GM12878 (cell line): Measurements from ENCODE around the gene MARF1. TPM values are rescaled to one million over a fixed set of nuclear protein-coding genes. Genes with fewer than 3 reads are reported as not detected.

ENCODE experiments used
- ATAC-seq: fragments of 200-7000 bp; cut with Tn5 transposase; 3 replicates; pipeline ENCODE4 v1.9.1; 2020; ENCODE audit warnings: mild to moderate bottlenecking, moderate library complexity
- BruUV-seq: library from RNA; stranded (reverse); fragments of 400-500 nt; replicated peaks from 2 replicates; lab custom pipeline; 2021; lab: Mats Ljungman, UMichigan
- CTCF ChIA-PET: fragments of 300-600 bp; sonication (Branson Sonifier 250); formaldehyde crosslinking; extraction: SDS; loops from one replicate; lab custom pipeline; 2021; ENCODE audit warnings: inconsistent platforms; lab: Yijun Ruan, JAX
- POLR2A ChIA-PET: fragments of 350-600 bp; formaldehyde crosslinking; extraction: SDS; loops from one replicate; lab custom pipeline; 2021; ENCODE audit warnings: inconsistent platforms; lab: Charles Lee
- RAD21 ChIA-PET: fragments of 300-600 bp; sonication (Branson Sonifier 250); formaldehyde crosslinking; loops from one replicate; lab custom pipeline; 2023; ENCODE audit warnings: antibody characterized with exemption; ENCODE audit not compliant: unreplicated experiment; lab: Charles Lee
- SMC1A ChIA-PET: fragments of 300-600 bp; sonication (Branson Sonifier 250); formaldehyde crosslinking; loops from one replicate; lab custom pipeline; 2023; ENCODE audit not compliant: unreplicated experiment, uncharacterized antibody; lab: Charles Lee
- DNase-seq: peaks from one replicate; pipeline ENCODE4 v3.0.0-alpha.2; 2011; ENCODE audit warnings: low read depth, low spot score
- FAIRE-seq: peaks from 3 replicates; lab custom pipeline; 2011; peaks lifted over from hg19 to GRCh38; lab: Jason Lieb, UNC
- H2AFZ ChIP-seq: 2 replicates; pipeline ENCODE4 v1.6.0; 2011; ENCODE audit warnings: low read depth, low read length, control low read depth; ENCODE audit not compliant: control insufficient read depth
- H3K27ac ChIP-seq: 2 replicates; pipeline ENCODE4 v1.5.1; 2011; ENCODE audit warnings: control low read depth; ENCODE audit not compliant: control insufficient read depth, insufficient read depth
- H3K27me3 ChIP-seq, 2 experiments: replicated peaks in 1 of 2; 2 replicates each; pipeline versions ENCODE4 v1.6.0 to v1.6.1; 2011; ENCODE audit warnings: low read length in 1 of 2; ENCODE audit not compliant: control insufficient read depth in 2 of 2, insufficient read depth in 2 of 2
- H3K36me3 ChIP-seq, 2 experiments: 2 replicates each; pipeline ENCODE4 v1.5.1; 2011; ENCODE audit warnings: low read length in 1 of 2; ENCODE audit not compliant: control insufficient read depth in 2 of 2, insufficient read depth in 2 of 2
- H3K4me1 ChIP-seq: 2 replicates; pipeline ENCODE4 v1.6.1; 2011; ENCODE audit warnings: mild to moderate bottlenecking, low read length, moderate library complexity, mixed read lengths; ENCODE audit not compliant: control insufficient read depth, insufficient read depth
- H3K4me2 ChIP-seq: 2 replicates; pipeline ENCODE4 v1.6.0; 2011; ENCODE audit warnings: control low read depth; ENCODE audit not compliant: control insufficient read depth, insufficient read depth
- H3K4me3 ChIP-seq: fragments of 200-600 bp; sonication (generic); 2 replicates; pipeline ENCODE4 v1.5.1; 2016
- H3K79me2 ChIP-seq: 2 replicates; pipeline ENCODE4 v1.6.0; 2011; ENCODE audit warnings: low read length; ENCODE audit not compliant: control insufficient read depth, insufficient read depth
- H3K9ac ChIP-seq: 2 replicates; pipeline ENCODE4 v1.8.0; 2011; ENCODE audit warnings: low read length, control low read depth, mixed read lengths; ENCODE audit not compliant: control insufficient read depth, insufficient read depth
- H3K9me3 ChIP-seq: replicated peaks from 3 replicates; pipeline ENCODE4 v1.5.1; 2011; ENCODE audit warnings: mild to moderate bottlenecking, low read length; ENCODE audit not compliant: control insufficient read depth, insufficient read depth
- H4K20me1 ChIP-seq: 2 replicates; pipeline ENCODE4 v1.6.0; 2011; ENCODE audit not compliant: control insufficient read depth, insufficient read depth
- CREM ChIP-seq: IDR thresholded peaks from 2 replicates; pipeline ENCODE4 v1.6.1; 2014; ENCODE audit warnings: antibody characterized with exemption, low read depth
- NFXL1 ChIP-seq: fragments of 450-650 bp; IDR thresholded peaks from 2 replicates; pipeline ENCODE4 v1.6.1; 2017; ENCODE audit warnings: antibody characterized with exemption, mild to moderate bottlenecking, borderline replicate concordance
- PAX5 ChIP-seq: IDR thresholded peaks from 2 replicates; pipeline ENCODE4 v1.6.1; 2011; ENCODE audit warnings: low read depth, low read length, borderline replicate concordance
- SMC3 ChIP-seq: IDR thresholded peaks from 2 replicates; pipeline ENCODE4 v1.6.1; 2011; ENCODE audit warnings: low read length, improper control_type of control experiment, borderline replicate concordance
- SUPT20H ChIP-seq: IDR thresholded peaks from 2 replicates; pipeline ENCODE4 v1.6.1; 2011; ENCODE audit warnings: low read depth, mild to moderate bottlenecking, low read length, moderate library complexity, borderline replicate concordance; ENCODE audit not compliant: control insufficient read depth
- SUZ12 ChIP-seq: fragments of 200-600 bp; sonication (generic); IDR thresholded peaks from one replicate; pipeline ENCODE4 v1.6.1; 2018; ENCODE audit warnings: antibody characterized with exemption, mild to moderate bottlenecking; ENCODE audit not compliant: unreplicated experiment
- WGBS: methylation state at CpG from one replicate; pipeline ENCODE4 v1.1.6; 2016; ENCODE audit warnings: low lambda C conversion rate; ENCODE audit not compliant: insufficient replicate concordance, insufficient coverage; ENCODE audit errors: missing lambda C conversion rate; 5-methylcytosine and 5-hydroxymethylcytosine counted together
- in situ Hi-C: fragments of 300-500 bp; cut with MboI; formaldehyde crosslinking; loops from 9 replicates; pipeline ENCODE4 v1.14.3; 2018; ENCODE audit warnings: mixed read lengths
- intact Hi-C: fragments of 100-400 bp; cut with micrococcal nuclease; formaldehyde crosslinking; loops from one replicate; pipeline ENCODE4 v1.14.2; 2022; ENCODE audit not compliant: unreplicated experiment
- polyA plus RNA-seq, 11 experiments: library from polyadenylated mRNA; depleted of rRNA in 4 of 11; unstranded in 6 of 11; stranded (reverse) in 5 of 11; fragments of >200 nt; fragmentation: Nextera tagmentation in 4 of 11; fragmentation: Illumina TruSeq in 1 of 11; extraction: Ambion mirVana in 4 of 11; extraction: Trizol in 1 of 11; gene quantifications; 1 replicate in 1 of 11; 2 replicates in 10 of 11; pipeline versions ENCODE4 v1.2.1 to v1.2.3, GENCODE V29; 2011 to 2016; ENCODE audit warnings: inconsistent platforms in 2 of 11, missing spikeins in 2 of 11, low read depth in 1 of 11
- total RNA-seq, 4 experiments: library from RNA; depleted of rRNA in 3 of 4; stranded (reverse); fragments of >200 nt in 3 of 4; fragmentation: Illumina TruSeq in 1 of 4; extraction: Trizol in 1 of 4; gene quantifications; 2 replicates each; pipeline versions ENCODE4 v1.2.1 to v1.2.3, GENCODE V29; 2013 to 2021
- TF ChIP-seq, protein P1 (sequence below): fragments of 450-650 bp; IDR thresholded peaks from 2 replicates; pipeline ENCODE4 v1.6.1; 2016; ENCODE audit warnings: mild to moderate bottlenecking
- TF ChIP-seq, protein P2 (sequence below): fragments of 450-650 bp; conservative IDR thresholded peaks from 2 replicates; pipeline ENCODE4 v1.6.1; 2017; ENCODE audit warnings: mild to moderate bottlenecking, moderate library complexity

MARF1 gene
- total and polyA plus RNA-seq, 10 of the 15 experiments (the other 5 are each of a cell fraction or from before 2014, with no cell fraction given), result 4.5 to 40.1 (median 14.0) TPM

DNA sequence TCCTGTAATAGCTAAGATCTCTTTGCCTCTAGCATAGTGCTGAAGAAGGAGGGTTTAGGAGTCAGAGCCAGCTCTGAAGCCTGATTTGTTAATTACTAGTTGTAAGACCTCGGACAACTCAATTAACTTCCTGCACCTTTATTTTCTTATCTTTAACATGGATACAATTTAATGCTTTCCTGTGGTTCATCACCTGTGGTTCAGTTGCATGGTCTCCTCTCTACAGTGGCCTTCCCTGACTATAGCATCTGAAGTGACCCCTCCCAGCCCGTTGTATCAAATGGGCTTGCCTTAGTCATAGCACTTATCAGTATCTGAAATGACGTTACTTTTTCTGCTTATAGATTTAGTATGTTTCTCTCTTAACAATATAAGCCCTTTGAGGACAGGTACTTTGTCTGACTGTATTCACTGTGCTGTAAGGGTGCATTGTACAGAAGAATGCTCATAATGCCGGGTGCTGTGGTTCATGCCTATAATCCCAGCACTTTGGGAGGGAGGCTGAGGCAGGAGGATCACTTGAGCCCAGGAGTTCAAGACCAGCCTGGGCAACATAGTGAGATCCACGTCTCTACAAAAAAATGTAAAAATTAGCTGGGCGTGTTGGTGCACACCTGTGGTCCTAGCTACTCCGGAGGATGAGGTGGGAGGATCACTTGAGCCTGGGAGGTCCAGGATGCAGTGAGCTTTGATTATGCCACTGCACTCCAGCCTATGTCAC is 4.5 kb upstream of the MARF1 start:
- H3K9me3 ChIP-seq, result no peaks in the 10 kb centered on the region
- no peak for ATAC-seq
- no peaks in the 10 kb centered on the region for H4K20me1 ChIP-seq
- no TSS peak for BruUV-seq
- peak overlapping the region; percentile 31 for H2AFZ ChIP-seq
- DNase-seq, result no peak
- no peaks in the 10 kb centered on the region for H3K27me3 ChIP-seq
- TF ChIP-seq, protein P1, sequence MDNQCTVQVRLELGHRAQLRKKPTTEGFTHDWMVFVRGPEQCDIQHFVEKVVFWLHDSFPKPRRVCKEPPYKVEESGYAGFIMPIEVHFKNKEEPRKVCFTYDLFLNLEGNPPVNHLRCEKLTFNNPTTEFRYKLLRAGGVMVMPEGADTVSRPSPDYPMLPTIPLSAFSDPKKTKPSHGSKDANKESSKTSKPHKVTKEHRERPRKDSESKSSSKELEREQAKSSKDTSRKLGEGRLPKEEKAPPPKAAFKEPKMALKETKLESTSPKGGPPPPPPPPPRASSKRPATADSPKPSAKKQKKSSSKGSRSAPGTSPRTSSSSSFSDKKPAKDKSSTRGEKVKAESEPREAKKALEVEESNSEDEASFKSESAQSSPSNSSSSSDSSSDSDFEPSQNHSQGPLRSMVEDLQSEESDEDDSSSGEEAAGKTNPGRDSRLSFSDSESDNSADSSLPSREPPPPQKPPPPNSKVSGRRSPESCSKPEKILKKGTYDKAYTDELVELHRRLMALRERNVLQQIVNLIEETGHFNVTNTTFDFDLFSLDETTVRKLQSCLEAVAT, result no peak
- TF ChIP-seq CREM, result no peak
- TF ChIP-seq NFXL1, result no peak
- TF ChIP-seq, protein P2, sequence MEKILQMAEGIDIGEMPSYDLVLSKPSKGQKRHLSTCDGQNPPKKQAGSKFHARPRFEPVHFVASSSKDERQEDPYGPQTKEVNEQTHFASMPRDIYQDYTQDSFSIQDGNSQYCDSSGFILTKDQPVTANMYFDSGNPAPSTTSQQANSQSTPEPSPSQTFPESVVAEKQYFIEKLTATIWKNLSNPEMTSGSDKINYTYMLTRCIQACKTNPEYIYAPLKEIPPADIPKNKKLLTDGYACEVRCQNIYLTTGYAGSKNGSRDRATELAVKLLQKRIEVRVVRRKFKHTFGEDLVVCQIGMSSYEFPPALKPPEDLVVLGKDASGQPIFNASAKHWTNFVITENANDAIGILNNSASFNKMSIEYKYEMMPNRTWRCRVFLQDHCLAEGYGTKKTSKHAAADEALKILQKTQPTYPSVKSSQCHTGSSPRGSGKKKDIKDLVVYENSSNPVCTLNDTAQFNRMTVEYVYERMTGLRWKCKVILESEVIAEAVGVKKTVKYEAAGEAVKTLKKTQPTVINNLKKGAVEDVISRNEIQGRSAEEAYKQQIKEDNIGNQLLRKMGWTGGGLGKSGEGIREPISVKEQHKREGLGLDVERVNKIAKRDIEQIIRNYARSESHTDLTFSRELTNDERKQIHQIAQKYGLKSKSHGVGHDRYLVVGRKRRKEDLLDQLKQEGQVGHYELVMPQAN, result no peak
- no peak for TF ChIP-seq PAX5
- TF ChIP-seq SUPT20H, result no peak
- no peak for TF ChIP-seq SMC3
- no peak for TF ChIP-seq SUZ12
- WGBS, result 50% methylated on average over 7 of the region's 7 CpGs
- H3K4me1 ChIP-seq, result peaks cover 30% of the 10 kb centered on the region
- no peak overlapping the region for H3K9ac ChIP-seq
- H3K4me3 ChIP-seq, result no peak overlapping the region
- peak overlapping the region; percentile 62; the same call in 1 of the 2 replicates for H3K4me2 ChIP-seq
- SMC1A ChIA-PET, result no interaction called here
- in situ Hi-C loops (loop anchor here (25.0 kb wide), 1 partner anchor 1010 kb away; the partner anchor contains the start of genes BFAR and PARN), intact Hi-C loops (no loop called here)
- CTCF ChIA-PET, result interaction anchor here (1.0 to 1.3 kb wide), 2 partner anchors 24 to 35 kb away, joined by 3 to 5 read pairs; no protein-coding TSS in a partner anchor
- POLR2A ChIA-PET, result no interaction called here
- H3K79me2 ChIP-seq, result peaks cover 26% of the 10 kb centered on the region
- RAD21 ChIA-PET, result interaction anchor here (0.6 kb wide), 1 partner anchor 1750 kb away, joined by 3 read pairs; no protein-coding TSS in a partner anchor
- H3K27ac ChIP-seq, result peak overlapping the region; percentile 97
- peaks cover 0 to 6% of the 10 kb centered on the region in 2 experiments; a peak in 2 of 4 replicates for H3K36me3 ChIP-seq
- no peak for FAIRE-seq
